OCI-LY3 (cell line): Measurements from ENCODE around the gene TMEM72.
A peak's percentile ranks its signal among the peaks of the same experiment; 100 is the strongest.

Experiments
- H2AFZ ChIP-seq: fragments of 200-600, 300-600 bp; shearing (Covaris generic); 2 replicates; pipeline ENCODE4 v1.6.0; 2014; ENCODE audit warnings: antibody characterized with exemption, low read depth, low read length
- H3K27ac ChIP-seq: fragments of 200-600, 300-600 bp; sonication (generic); 2 replicates; pipeline ENCODE4 v1.5.1; 2014; ENCODE audit warnings: mild to moderate bottlenecking, low read length, moderate library complexity, mixed read lengths
- H3K27me3 ChIP-seq: fragments of 200-600, 300-600 bp; sonication (generic); 2 replicates; pipeline ENCODE4 v1.6.1; 2014; ENCODE audit warnings: low read depth, low read length, mixed read lengths
- H3K36me3 ChIP-seq: fragments of 200-600, 300-600 bp; sonication (generic); replicated peaks from 2 replicates; pipeline ENCODE3; 2014; ENCODE audit warnings: low read depth, low read length, mixed read lengths
- H3K4me1 ChIP-seq: fragments of 300-600, 200-600 bp; sonication (generic); 2 replicates; pipeline ENCODE4 v1.6.1; 2014; ENCODE audit warnings: low read length, mixed read lengths
- H3K4me2 ChIP-seq: fragments of 200-600, 300-600 bp; sonication (generic); 2 replicates; pipeline ENCODE4 v1.6.1; 2014; ENCODE audit warnings: low read length, mixed read lengths
- H3K4me3 ChIP-seq: fragments of 300-600, 200-600 bp; sonication (generic); 2 replicates; pipeline ENCODE4 v1.5.1; 2014; ENCODE audit warnings: antibody characterized with exemption, mild to moderate bottlenecking, low read length, moderate library complexity
- H3K79me2 ChIP-seq: fragments of 300-600, 200-600 bp; shearing (Covaris generic); 2 replicates; pipeline ENCODE4 v1.6.1; 2014; ENCODE audit warnings: mild to moderate bottlenecking, low read length, mixed read lengths
- H3K9ac ChIP-seq: fragments of 300-600, 200-600 bp; shearing (Covaris generic); 2 replicates; pipeline ENCODE4 v1.6.0; 2014; ENCODE audit warnings: mild to moderate bottlenecking, low read length, moderate library complexity
- H3K9me3 ChIP-seq: fragments of 200-600, 300-600 bp; shearing (Covaris generic); 2 replicates; pipeline ENCODE4 v1.6.1; 2014; ENCODE audit warnings: low read length, mixed read lengths; ENCODE audit not compliant: insufficient read depth
- H4K20me1 ChIP-seq: fragments of 200-600, 300-600 bp; sonication (generic); 2 replicates; pipeline ENCODE4 v1.6.1; 2016; ENCODE audit warnings: low read length, mixed read lengths; ENCODE audit not compliant: insufficient read depth
- EZH2phosphoT487 ChIP-seq: fragments of 200-600 bp; shearing (Covaris generic); IDR thresholded peaks from 2 replicates; pipeline ENCODE4 v1.6.1; 2018; ENCODE audit warnings: antibody characterized with exemption, mixed run types, low read depth
- TF ChIP-seq, protein P1 (sequence below): fragments of 200-600, 300-600 bp; sonication (generic); IDR thresholded peaks from 2 replicates; pipeline ENCODE4 v1.5.1; 2014; ENCODE audit warnings: antibody characterized with exemption, low read length, low read depth

The TMEM72 gene

DNA sequence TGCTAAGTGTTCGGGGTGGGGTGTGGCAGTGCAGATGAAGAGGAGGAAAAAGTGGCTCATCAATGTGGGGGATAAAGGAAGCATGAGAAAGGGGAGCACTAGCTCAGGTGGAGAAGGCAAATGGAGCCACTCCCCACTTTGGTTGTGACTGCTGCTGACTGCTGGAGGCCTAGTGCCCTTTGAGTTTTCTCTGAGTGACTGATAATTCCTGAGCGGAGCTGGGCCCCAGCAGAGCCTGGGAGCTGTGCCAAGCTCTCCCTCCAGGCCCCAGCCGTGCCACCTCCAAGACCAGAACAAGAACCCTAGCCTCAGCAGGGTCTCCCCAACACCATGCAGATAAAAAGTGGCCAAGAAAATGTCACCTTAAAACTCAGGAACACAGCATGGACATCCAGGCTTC, 38.8 kb downstream of the TMEM72 start:
- H4K20me1 ChIP-seq = no peaks in the 10 kb centered on the region
- no peak overlapping the region for H3K9ac ChIP-seq
- H3K4me3 ChIP-seq = no peak overlapping the region
- peaks cover 50% of the 10 kb centered on the region for H3K4me1 ChIP-seq
- no peak overlapping the region for H2AFZ ChIP-seq
- H3K4me2 ChIP-seq = peak overlapping the region; percentile 24; the same call in 1 of the 2 replicates
- no peaks in the 10 kb centered on the region for H3K9me3 ChIP-seq
- no peaks in the 10 kb centered on the region for H3K27me3 ChIP-seq
- H3K79me2 ChIP-seq = no peaks in the 10 kb centered on the region
- TF ChIP-seq, protein P1, sequence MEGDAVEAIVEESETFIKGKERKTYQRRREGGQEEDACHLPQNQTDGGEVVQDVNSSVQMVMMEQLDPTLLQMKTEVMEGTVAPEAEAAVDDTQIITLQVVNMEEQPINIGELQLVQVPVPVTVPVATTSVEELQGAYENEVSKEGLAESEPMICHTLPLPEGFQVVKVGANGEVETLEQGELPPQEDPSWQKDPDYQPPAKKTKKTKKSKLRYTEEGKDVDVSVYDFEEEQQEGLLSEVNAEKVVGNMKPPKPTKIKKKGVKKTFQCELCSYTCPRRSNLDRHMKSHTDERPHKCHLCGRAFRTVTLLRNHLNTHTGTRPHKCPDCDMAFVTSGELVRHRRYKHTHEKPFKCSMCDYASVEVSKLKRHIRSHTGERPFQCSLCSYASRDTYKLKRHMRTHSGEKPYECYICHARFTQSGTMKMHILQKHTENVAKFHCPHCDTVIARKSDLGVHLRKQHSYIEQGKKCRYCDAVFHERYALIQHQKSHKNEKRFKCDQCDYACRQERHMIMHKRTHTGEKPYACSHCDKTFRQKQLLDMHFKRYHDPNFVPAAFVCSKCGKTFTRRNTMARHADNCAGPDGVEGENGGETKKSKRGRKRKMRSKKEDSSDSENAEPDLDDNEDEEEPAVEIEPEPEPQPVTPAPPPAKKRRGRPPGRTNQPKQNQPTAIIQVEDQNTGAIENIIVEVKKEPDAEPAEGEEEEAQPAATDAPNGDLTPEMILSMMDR = no peak
- TF ChIP-seq EZH2phosphoT487 = no peak
- no peak overlapping the region for H3K27ac ChIP-seq
- H3K36me3 ChIP-seq = no peaks in the 10 kb centered on the region

DNA sequence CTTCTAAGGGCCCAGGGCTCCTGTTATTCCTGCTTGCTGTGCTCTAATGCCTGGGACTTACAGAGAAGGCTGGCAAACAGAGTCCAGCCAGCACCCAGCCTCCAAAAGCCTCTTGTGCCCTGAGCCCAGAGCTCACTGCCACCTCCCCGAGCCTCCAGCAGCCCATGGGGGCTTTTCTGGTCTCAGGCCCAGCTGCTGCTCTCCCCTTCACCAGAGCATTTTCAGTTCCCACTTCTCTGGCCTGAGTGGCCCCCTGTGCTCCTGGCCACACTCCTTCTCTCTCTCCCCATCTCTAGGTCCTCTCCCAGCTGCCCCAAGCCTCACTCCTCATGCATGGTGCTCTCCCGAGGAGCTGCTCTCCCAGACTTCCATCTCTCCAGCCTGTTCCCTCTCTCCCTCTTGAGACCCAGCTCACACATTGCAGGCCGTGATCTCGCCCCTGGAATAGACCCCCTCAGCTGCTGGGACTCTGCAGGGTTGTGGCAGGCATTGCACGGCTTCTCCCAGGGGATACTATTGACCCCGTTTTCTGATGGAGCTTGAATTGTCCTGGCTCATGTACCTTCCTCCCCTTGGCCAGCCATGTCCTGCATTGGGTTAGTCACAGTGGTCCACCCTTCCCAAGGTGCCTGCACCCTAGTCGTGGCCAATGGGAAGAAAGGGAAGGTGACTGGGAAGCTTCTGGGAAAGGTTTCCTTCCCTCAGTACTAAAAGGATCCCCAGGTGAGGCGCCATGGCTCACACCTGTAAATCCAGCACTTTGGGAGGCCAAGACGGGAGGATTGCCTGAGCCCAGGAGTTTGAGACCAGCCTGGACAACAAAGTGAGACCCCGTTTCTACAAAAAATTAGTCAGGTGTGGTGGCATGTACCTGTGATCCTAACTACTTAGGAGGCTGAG, 39.4 kb downstream of the TMEM72 start:
- Histone ChIP-seq H3K36me3 (no peaks in the 10 kb centered on the region), H3K4me2 (peak overlapping the region; percentile 24; the same call in 1 of the 2 replicates), H2AFZ (no peak overlapping the region), H3K4me1 (peaks cover 50% of the 10 kb centered on the region), H3K79me2 (no peaks in the 10 kb centered on the region), H3K9me3 (no peaks in the 10 kb centered on the region), H3K27me3 (no peaks in the 10 kb centered on the region), H3K4me3 (no peak overlapping the region), H3K27ac (no peak overlapping the region), H3K9ac (no peak overlapping the region), H4K20me1 (no peaks in the 10 kb centered on the region)
- TF ChIP-seq, protein P1 = no peak
- TF ChIP-seq EZH2phosphoT487 = no peak

DNA sequence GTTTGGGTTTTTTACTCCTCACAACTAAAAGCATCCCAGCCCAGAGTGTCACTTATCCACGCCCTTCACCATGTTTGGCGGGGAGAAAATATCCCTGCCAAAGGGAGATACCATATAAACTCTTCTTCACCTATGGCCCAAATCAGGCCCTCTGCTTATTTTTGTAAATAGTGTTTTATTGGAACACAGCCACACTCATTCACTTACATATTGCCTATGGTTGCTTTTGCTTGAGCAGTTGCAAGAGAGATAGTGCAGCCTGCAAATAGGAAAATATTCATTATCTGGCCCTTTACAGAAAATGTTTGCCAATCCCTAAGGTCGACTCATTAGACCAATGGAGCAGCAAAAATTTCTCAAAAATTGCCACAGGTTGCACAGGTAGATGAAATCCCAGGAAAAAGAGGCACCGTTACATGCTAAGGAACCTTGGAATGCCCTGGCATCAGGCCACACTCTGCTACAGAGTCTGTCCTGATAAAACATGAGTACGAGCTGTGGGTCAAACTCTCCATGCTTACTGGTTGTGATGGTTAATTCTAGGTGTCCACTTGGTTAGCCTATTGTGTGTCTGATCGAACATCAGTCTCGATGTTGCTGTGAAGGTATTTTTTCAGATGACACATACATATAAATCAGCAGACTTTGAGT, 40.6 kb downstream of the TMEM72 start:
- Histone ChIP-seq H3K27me3 (no peaks in the 10 kb centered on the region), H3K4me2 (no peak overlapping the region), H3K4me3 (no peak overlapping the region), H3K27ac (no peak overlapping the region), H4K20me1 (no peaks in the 10 kb centered on the region), H3K9ac (no peak overlapping the region), H3K9me3 (no peaks in the 10 kb centered on the region), H3K79me2 (no peaks in the 10 kb centered on the region), H3K36me3 (peaks cover 2% of the 10 kb centered on the region), H2AFZ (no peak overlapping the region), H3K4me1 (peaks cover 40% of the 10 kb centered on the region)
- TF ChIP-seq, protein P1 = no peak
- TF ChIP-seq EZH2phosphoT487 = no peak

DNA sequence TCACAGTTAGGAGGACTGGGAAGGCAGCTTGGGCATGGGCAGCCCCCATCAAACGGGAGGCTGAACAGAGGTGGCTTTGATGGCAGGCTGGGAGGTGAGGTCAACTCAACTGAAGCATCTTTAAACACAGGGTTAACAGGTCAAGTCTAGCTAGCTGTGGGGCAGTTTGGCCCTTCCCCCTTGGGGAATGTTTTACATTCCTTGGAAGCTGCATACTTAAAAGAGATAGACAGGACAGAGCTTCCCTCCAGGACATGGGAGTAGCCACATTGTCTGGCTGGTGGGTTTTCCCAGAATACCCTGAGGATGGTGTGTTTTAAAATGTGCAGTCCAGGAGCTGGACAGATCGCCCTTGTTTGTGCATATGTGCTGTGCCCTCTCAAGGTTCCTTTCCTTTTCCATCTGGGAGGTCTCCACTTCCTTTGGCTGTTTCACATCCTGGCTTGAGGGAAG, 41.7 kb downstream of the TMEM72 start:
- no peaks in the 10 kb centered on the region for H3K9me3 ChIP-seq
- no peak for TF ChIP-seq EZH2phosphoT487
- TF ChIP-seq, protein P1 = no peak
- peaks cover 29% of the 10 kb centered on the region for H3K4me1 ChIP-seq

More for the DNA sequence above, 41.7 kb downstream of the TMEM72 start:
- no peaks in the 10 kb centered on the region for H4K20me1 ChIP-seq
- H3K4me3 ChIP-seq = no peak overlapping the region
- peaks cover 5% of the 10 kb centered on the region for H3K36me3 ChIP-seq
- H3K79me2 ChIP-seq = no peaks in the 10 kb centered on the region
- H3K27me3 ChIP-seq = no peaks in the 10 kb centered on the region
- no peak overlapping the region for H2AFZ ChIP-seq
- H3K9ac ChIP-seq = no peak overlapping the region
- H3K27ac ChIP-seq = no peak overlapping the region
- no peak overlapping the region for H3K4me2 ChIP-seq
